TTC549 (cell line): Measurements from ENCODE around the gene FAM163B.

Experiments used
- FAIRE-seq: peaks from 2 replicates; lab custom pipeline; 2012; peaks lifted over from hg19 to GRCh38; lab: Jason Lieb, UNC

Gene FAM163B

GRCh38 chr9:133543772-133544467 lies 65.3 kb downstream of the FAM163B start:
- no peak for FAIRE-seq

GRCh38 chr9:133542002-133542401 lies 67.2 kb downstream of the FAM163B start:
- no peak for FAIRE-seq

GRCh38 chr9:133540698-133541025 lies 68.5 kb downstream of the FAM163B start:
- no peak for FAIRE-seq

- no peak for FAIRE-seq
These were observed 69.0 kb downstream of the FAM163B start for GRCh38 chr9:133539991-133540697.

- FAIRE-seq: no peak
These were observed 70.0 kb downstream of the FAM163B start for GRCh38 chr9:133538851-133539833.

- no peak for FAIRE-seq
These were observed 71.0 kb downstream of the FAM163B start for GRCh38 chr9:133538176-133538575.

GRCh38 chr9:133537257-133537656 lies 71.9 kb downstream of the FAM163B start:
- FAIRE-seq: no peak

- FAIRE-seq: no peak
These were observed 72.7 kb downstream of the FAM163B start for GRCh38 chr9:133536536-133536935.

- no peak for FAIRE-seq
These were observed 73.1 kb downstream of the FAM163B start for GRCh38 chr9:133536080-133536479.

GRCh38 chr9:133535306-133535877 lies 73.8 kb downstream of the FAM163B start:
- FAIRE-seq: no peak

GRCh38 chr9:133534346-133535291 lies 74.6 kb downstream of the FAM163B start, which contains the start of gene ADAMTSL2:
ADAMTSL2 (plus strand) TSS chr9:133534704; CDS start chr9:133536713, 2,009 bp downstream.
- no peak for FAIRE-seq

- no peak for FAIRE-seq
These were observed 75.3 kb downstream of the FAM163B start for GRCh38 chr9:133533857-133534256.

- FAIRE-seq: no peak
These were observed 76.1 kb downstream of the FAM163B start for GRCh38 chr9:133532937-133533668.

GRCh38 chr9:133531293-133531692 lies 77.9 kb downstream of the FAM163B start:
- no peak for FAIRE-seq

GRCh38 chr9:133529874-133530273 lies 79.3 kb downstream of the FAM163B start:
- no peak for FAIRE-seq

- FAIRE-seq: no peak
These were observed 79.7 kb downstream of the FAM163B start for GRCh38 chr9:133529457-133529856.

GRCh38 chr9:133528876-133529241 lies 80.3 kb downstream of the FAM163B start:
- FAIRE-seq: no peak

- no peak for FAIRE-seq
These were observed 81.0 kb downstream of the FAM163B start for GRCh38 chr9:133528001-133528875.

GRCh38 chr9:133527444-133527920 lies 81.7 kb downstream of the FAM163B start:
- FAIRE-seq: no peak
